GM23338 (cell line): ENCODE measurements around the gene CBLN3. TPM values are rescaled to one million over a fixed set of nuclear protein-coding genes. Genes with fewer than 3 reads are reported as not detected.

Experiments used
- ATAC-seq: fragments of 200-7000 bp; cut with Tn5 transposase; 3 replicates; pipeline ENCODE4 v1.9.1; 2020
- DNase-seq: peaks from one replicate; pipeline ENCODE4 v3.0.0-alpha.2; 2015; ENCODE audit warnings: low spot score
- H2AFZ ChIP-seq: fragments of 200-600 bp; sonication (generic); 2 replicates; pipeline ENCODE4 v1.8.0; 2016; ENCODE audit warnings: antibody characterized with exemption, mild to moderate bottlenecking, moderate library complexity
- H3F3A ChIP-seq: fragments of 200-600 bp; sonication (generic); replicated peaks from 2 replicates; pipeline ENCODE4 v1.8.0; 2017; ENCODE audit warnings: antibody characterized with exemption, mixed run types, low read depth
- H3K27ac ChIP-seq: fragments of 200-600 bp; sonication (generic); 2 replicates; pipeline ENCODE4 v1.6.1; 2016; ENCODE audit warnings: low read depth
- H3K27me3 ChIP-seq: fragments of 200-600 bp; sonication (generic); 2 replicates; pipeline ENCODE4 v1.8.0; 2016; ENCODE audit warnings: mild to moderate bottlenecking, mixed run types, moderate library complexity; ENCODE audit not compliant: insufficient read depth
- H3K36me3 ChIP-seq: fragments of 200-600 bp; sonication (generic); 2 replicates; pipeline ENCODE4 v1.8.0; 2016; ENCODE audit warnings: mild to moderate bottlenecking; ENCODE audit not compliant: insufficient read depth
- H3K4me1 ChIP-seq: fragments of 200-600 bp; sonication (generic); 2 replicates; pipeline ENCODE4 v1.8.0; 2016; ENCODE audit warnings: mild to moderate bottlenecking, moderate library complexity; ENCODE audit not compliant: insufficient read depth
- H3K4me2 ChIP-seq: fragments of 200-600 bp; sonication (generic); 2 replicates; pipeline ENCODE4 v1.7.1; 2017; ENCODE audit warnings: mixed run types
- H3K4me3 ChIP-seq: fragments of 200-600 bp; sonication (generic); 2 replicates; pipeline ENCODE4 v1.6.1; 2016; ENCODE audit warnings: mixed run types
- H3K79me2 ChIP-seq: fragments of 200-600 bp; sonication (generic); replicated peaks from 2 replicates; pipeline ENCODE4 v1.8.0; 2017; ENCODE audit warnings: mild to moderate bottlenecking; ENCODE audit not compliant: insufficient read depth
- H3K9me2 ChIP-seq: fragments of 200-600 bp; sonication (generic); 2 replicates; pipeline ENCODE4 v1.8.0; 2017; ENCODE audit not compliant: insufficient read depth
- H4K20me1 ChIP-seq: fragments of 200-600 bp; sonication (generic); replicated peaks from 2 replicates; pipeline ENCODE4 v1.8.0; 2017; ENCODE audit warnings: mild to moderate bottlenecking; ENCODE audit not compliant: insufficient read depth
- H3K27ac Mint-ChIP-seq: 2 replicates; pipeline ENCODE4 v1.8.0; 2020; ENCODE audit warnings: inconsistent platforms, mild to moderate bottlenecking, moderate library complexity, mixed read lengths
- H3K27me3 Mint-ChIP-seq: 3 replicates; pipeline ENCODE4 v1.8.0; 2022; ENCODE audit warnings: low read depth, mild to moderate bottlenecking, moderate library complexity, mixed read lengths, inconsistent platforms; ENCODE audit not compliant: insufficient read depth, poor library complexity
- H3K36me3 Mint-ChIP-seq: 3 replicates; pipeline ENCODE4 v1.8.0; 2021; ENCODE audit warnings: low read depth, mild to moderate bottlenecking, inconsistent platforms, moderate library complexity, mixed read lengths
- H3K4me1 Mint-ChIP-seq: 3 replicates; pipeline ENCODE4 v1.8.0; 2020; ENCODE audit warnings: mild to moderate bottlenecking, inconsistent platforms, mixed read lengths
- H3K4me3 Mint-ChIP-seq: 3 replicates; pipeline ENCODE4 v1.8.0; 2021; ENCODE audit warnings: moderate library complexity, mild to moderate bottlenecking, inconsistent platforms, mixed read lengths
- H3K9me3 Mint-ChIP-seq: 3 replicates; pipeline ENCODE4 v1.8.0; 2020; ENCODE audit warnings: moderate library complexity, mild to moderate bottlenecking, inconsistent platforms, mixed read lengths
- CREB1 ChIP-seq: fragments of 250-450 bp; sonication (Bioruptor Pico); IDR thresholded peaks from 2 replicates; pipeline ENCODE4 v1.5.0; 2020; ENCODE audit warnings: low read depth, mild to moderate bottlenecking, moderate library complexity
- EZH2 ChIP-seq: fragments of 200-600 bp; sonication (generic); IDR thresholded peaks from one replicate; pipeline ENCODE4 v1.8.0; 2017; ENCODE audit warnings: antibody characterized with exemption, mild to moderate bottlenecking, low read depth; ENCODE audit not compliant: unreplicated experiment
- EZH2phosphoT487 ChIP-seq: fragments of 200-600 bp; sonication (generic); IDR thresholded peaks from one replicate; pipeline ENCODE4 v1.8.1; 2018; ENCODE audit warnings: antibody characterized with exemption; ENCODE audit not compliant: unreplicated experiment
- JUNB ChIP-seq: IDR thresholded peaks from one replicate; pipeline ENCODE4 v1.6.1; 2016; ENCODE audit warnings: antibody characterized with exemption; ENCODE audit not compliant: unreplicated experiment
- NANOG ChIP-seq: IDR thresholded peaks from 2 replicates; pipeline ENCODE4 v1.6.1; 2016; ENCODE audit warnings: antibody characterized with exemption, borderline replicate concordance
- POLR2AphosphoS5 ChIP-seq: IDR thresholded peaks from 2 replicates; pipeline ENCODE4 v1.6.1; 2016; ENCODE audit warnings: antibody characterized with exemption, low read depth
- STAT1 ChIP-seq: IDR thresholded peaks from one replicate; pipeline ENCODE4 v1.6.1; 2016; ENCODE audit warnings: antibody characterized with exemption; ENCODE audit not compliant: unreplicated experiment
- ZNF114 ChIP-seq: fragments of 250-450 bp; sonication (Bioruptor Pico); IDR thresholded peaks from 2 replicates; pipeline ENCODE4 v1.5.0; 2020; ENCODE audit warnings: mild to moderate bottlenecking, moderate library complexity
- ZNF331 ChIP-seq: fragments of 250-450 bp; sonication (Bioruptor Pico); IDR thresholded peaks from 2 replicates; pipeline ENCODE4 v1.5.0; 2020; ENCODE audit warnings: low read depth, mild to moderate bottlenecking, moderate library complexity
- polyA plus RNA-seq: library from polyadenylated mRNA; unstranded; fragments of >200 nt; fragmentation: Nextera tagmentation; extraction: Ambion mirVana; gene quantifications from 2 replicates; pipeline ENCODE4 v1.2.1, GENCODE V29; 2016
- total RNA-seq: library from RNA; depleted of rRNA; stranded (reverse); fragments of >200 nt; shearing (Covaris generic); gene quantifications from 2 replicates; pipeline ENCODE4 v1.2.3, GENCODE V29; 2014
- TF ChIP-seq, protein P1 (sequence below): IDR thresholded peaks from 2 replicates; pipeline ENCODE4 v1.6.1; 2016; ENCODE audit warnings: antibody characterized with exemption
- TF ChIP-seq, protein P2 (sequence below): fragments of 250-450 bp; sonication (Bioruptor Pico); IDR thresholded peaks from 2 replicates; pipeline ENCODE4 v1.5.0; 2020; ENCODE audit warnings: mild to moderate bottlenecking, moderate library complexity
- TF ChIP-seq, protein P3 (sequence below), 2 experiments: fragments of 200-600 bp in 1 of 2; sonication (generic) in 1 of 2; conservative IDR thresholded peaks; 2 replicates each; pipeline versions ENCODE4 v1.5.1 to v1.6.1; 2016 to 2017; ENCODE audit warnings: antibody characterized with exemption in 2 of 2, low read depth in 2 of 2, mild to moderate bottlenecking in 2 of 2, moderate library complexity in 1 of 2
- TF ChIP-seq, protein P4 (sequence below): IDR thresholded peaks from one replicate; pipeline ENCODE4 v1.6.1; 2018; ENCODE audit warnings: antibody characterized with exemption; ENCODE audit not compliant: unreplicated experiment

The CBLN3 gene
- total and polyA plus RNA-seq, 2 experiments from 2014 or later: 0.07 to 0.19 TPM

DNA sequence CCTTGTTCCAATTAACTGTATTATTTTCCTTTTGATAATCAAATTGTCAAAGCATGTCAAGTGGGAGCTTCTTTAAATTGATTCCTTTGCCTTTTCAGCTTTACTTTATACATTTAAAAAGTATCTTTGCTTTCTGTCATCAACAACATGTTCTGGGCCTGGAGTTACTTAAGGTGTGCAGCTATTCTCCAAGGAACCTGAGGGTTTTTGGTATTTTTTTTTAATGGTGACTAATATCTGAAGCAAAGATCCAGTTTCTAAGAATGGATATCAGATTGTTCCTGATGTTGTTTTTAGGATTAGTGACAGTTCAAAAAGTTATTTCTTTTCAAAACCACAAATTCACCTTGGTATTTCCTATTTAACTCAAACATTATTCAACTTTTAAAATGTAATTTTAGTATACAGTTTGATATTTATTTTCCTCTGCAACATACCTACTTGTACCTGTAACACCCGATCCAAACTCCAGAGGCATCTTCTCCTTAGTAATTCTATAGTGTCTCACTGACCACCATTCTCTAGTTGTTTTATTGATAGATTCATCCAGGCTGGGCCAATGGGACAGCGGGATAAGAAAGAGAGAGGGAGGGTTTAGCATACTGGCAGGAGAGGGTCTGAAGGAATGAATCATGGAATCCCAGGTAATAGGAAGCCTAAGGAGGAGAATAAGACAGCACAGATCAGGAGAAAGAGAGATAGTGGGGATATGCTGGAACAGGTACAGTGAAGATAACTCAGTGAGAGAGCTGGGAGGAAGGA lies 3.1 kb downstream of the CBLN3 start:
- peak overlapping the region; percentile 67; the same call in 1 of the 2 replicates for H2AFZ ChIP-seq

More for the DNA sequence above, 3.1 kb downstream of the CBLN3 start:
- H3K27ac Mint-ChIP-seq: no peak overlapping the region
- Histone ChIP-seq H3K4me1 (peaks cover 17% of the 10 kb centered on the region), H3K27me3 (peaks cover 43% of the 10 kb centered on the region), H4K20me1 (no peaks in the 10 kb centered on the region), H3K4me2 (no peak overlapping the region), H3K36me3 (no peaks in the 10 kb centered on the region), H3K27ac (no peak overlapping the region), H3K9me2 (no peaks in the 10 kb centered on the region), H3K4me3 (no peak overlapping the region), H3K79me2 (no peaks in the 10 kb centered on the region), H3F3A (peaks cover 9% of the 10 kb centered on the region)
- ATAC-seq: no peak
- H3K4me1 Mint-ChIP-seq: peaks cover 19% of the 10 kb centered on the region
- peak overlapping the region; percentile 16; the same call in 1 of the 3 replicates for H3K4me3 Mint-ChIP-seq
- TF ChIP-seq, protein P1, sequence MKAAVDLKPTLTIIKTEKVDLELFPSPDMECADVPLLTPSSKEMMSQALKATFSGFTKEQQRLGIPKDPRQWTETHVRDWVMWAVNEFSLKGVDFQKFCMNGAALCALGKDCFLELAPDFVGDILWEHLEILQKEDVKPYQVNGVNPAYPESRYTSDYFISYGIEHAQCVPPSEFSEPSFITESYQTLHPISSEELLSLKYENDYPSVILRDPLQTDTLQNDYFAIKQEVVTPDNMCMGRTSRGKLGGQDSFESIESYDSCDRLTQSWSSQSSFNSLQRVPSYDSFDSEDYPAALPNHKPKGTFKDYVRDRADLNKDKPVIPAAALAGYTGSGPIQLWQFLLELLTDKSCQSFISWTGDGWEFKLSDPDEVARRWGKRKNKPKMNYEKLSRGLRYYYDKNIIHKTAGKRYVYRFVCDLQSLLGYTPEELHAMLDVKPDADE: no peak
- TF ChIP-seq EZH2 (no peak), EZH2phosphoT487 (no peak), JUNB (no peak), ZNF114 (CRISPR knock-in tag) (no peak), ZNF331 (CRISPR knock-in tag) (no peak), POLR2AphosphoS5 (no peak), CREB1 (no peak), NANOG (no peak), STAT1 (no peak)
- TF ChIP-seq, protein P2, sequence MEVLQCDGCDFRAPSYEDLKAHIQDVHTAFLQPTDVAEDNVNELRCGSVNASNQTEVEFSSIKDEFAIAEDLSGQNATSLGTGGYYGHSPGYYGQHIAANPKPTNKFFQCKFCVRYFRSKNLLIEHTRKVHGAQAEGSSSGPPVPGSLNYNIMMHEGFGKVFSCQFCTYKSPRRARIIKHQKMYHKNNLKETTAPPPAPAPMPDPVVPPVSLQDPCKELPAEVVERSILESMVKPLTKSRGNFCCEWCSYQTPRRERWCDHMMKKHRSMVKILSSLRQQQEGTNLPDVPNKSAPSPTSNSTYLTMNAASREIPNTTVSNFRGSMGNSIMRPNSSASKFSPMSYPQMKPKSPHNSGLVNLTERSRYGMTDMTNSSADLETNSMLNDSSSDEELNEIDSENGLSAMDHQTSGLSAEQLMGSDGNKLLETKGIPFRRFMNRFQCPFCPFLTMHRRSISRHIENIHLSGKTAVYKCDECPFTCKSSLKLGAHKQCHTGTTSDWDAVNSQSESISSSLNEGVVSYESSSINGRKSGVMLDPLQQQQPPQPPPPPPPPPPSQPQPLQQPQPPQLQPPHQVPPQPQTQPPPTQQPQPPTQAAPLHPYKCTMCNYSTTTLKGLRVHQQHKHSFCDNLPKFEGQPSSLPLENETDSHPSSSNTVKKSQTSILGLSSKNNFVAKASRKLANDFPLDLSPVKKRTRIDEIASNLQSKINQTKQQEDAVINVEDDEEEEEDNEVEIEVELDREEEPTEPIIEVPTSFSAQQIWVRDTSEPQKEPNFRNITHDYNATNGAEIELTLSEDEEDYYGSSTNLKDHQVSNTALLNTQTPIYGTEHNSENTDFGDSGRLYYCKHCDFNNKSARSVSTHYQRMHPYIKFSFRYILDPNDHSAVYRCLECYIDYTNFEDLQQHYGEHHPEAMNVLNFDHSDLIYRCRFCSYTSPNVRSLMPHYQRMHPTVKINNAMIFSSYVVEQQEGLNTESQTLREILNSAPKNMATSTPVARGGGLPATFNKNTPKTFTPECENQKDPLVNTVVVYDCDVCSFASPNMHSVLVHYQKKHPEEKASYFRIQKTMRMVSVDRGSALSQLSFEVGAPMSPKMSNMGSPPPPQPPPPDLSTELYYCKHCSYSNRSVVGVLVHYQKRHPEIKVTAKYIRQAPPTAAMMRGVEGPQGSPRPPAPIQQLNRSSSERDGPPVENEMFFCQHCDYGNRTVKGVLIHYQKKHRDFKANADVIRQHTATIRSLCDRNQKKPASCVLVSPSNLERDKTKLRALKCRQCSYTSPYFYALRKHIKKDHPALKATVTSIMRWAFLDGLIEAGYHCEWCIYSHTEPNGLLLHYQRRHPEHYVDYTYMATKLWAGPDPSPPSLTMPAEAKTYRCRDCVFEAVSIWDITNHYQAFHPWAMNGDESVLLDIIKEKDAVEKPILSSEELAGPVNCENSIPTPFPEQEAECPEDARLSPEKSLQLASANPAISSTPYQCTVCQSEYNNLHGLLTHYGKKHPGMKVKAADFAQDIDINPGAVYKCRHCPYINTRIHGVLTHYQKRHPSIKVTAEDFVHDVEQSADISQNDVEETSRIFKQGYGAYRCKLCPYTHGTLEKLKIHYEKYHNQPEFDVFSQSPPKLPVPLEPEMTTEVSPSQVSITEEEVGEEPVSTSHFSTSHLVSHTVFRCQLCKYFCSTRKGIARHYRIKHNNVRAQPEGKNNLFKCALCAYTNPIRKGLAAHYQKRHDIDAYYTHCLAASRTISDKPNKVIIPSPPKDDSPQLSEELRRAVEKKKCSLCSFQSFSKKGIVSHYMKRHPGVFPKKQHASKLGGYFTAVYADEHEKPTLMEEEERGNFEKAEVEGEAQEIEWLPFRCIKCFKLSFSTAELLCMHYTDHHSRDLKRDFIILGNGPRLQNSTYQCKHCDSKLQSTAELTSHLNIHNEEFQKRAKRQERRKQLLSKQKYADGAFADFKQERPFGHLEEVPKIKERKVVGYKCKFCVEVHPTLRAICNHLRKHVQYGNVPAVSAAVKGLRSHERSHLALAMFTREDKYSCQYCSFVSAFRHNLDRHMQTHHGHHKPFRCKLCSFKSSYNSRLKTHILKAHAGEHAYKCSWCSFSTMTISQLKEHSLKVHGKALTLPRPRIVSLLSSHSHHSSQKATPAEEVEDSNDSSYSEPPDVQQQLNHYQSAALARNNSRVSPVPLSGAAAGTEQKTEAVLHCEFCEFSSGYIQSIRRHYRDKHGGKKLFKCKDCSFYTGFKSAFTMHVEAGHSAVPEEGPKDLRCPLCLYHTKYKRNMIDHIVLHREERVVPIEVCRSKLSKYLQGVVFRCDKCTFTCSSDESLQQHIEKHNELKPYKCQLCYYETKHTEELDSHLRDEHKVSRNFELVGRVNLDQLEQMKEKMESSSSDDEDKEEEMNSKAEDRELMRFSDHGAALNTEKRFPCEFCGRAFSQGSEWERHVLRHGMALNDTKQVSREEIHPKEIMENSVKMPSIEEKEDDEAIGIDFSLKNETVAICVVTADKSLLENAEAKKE (CRISPR knock-in tag): no peak
- TF ChIP-seq, protein P3, sequence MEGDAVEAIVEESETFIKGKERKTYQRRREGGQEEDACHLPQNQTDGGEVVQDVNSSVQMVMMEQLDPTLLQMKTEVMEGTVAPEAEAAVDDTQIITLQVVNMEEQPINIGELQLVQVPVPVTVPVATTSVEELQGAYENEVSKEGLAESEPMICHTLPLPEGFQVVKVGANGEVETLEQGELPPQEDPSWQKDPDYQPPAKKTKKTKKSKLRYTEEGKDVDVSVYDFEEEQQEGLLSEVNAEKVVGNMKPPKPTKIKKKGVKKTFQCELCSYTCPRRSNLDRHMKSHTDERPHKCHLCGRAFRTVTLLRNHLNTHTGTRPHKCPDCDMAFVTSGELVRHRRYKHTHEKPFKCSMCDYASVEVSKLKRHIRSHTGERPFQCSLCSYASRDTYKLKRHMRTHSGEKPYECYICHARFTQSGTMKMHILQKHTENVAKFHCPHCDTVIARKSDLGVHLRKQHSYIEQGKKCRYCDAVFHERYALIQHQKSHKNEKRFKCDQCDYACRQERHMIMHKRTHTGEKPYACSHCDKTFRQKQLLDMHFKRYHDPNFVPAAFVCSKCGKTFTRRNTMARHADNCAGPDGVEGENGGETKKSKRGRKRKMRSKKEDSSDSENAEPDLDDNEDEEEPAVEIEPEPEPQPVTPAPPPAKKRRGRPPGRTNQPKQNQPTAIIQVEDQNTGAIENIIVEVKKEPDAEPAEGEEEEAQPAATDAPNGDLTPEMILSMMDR (conservative IDR thresholded peaks at IDR 0.05; ENCODE audit: low read depth in 2 of 2): no peak
- TF ChIP-seq, protein P4, sequence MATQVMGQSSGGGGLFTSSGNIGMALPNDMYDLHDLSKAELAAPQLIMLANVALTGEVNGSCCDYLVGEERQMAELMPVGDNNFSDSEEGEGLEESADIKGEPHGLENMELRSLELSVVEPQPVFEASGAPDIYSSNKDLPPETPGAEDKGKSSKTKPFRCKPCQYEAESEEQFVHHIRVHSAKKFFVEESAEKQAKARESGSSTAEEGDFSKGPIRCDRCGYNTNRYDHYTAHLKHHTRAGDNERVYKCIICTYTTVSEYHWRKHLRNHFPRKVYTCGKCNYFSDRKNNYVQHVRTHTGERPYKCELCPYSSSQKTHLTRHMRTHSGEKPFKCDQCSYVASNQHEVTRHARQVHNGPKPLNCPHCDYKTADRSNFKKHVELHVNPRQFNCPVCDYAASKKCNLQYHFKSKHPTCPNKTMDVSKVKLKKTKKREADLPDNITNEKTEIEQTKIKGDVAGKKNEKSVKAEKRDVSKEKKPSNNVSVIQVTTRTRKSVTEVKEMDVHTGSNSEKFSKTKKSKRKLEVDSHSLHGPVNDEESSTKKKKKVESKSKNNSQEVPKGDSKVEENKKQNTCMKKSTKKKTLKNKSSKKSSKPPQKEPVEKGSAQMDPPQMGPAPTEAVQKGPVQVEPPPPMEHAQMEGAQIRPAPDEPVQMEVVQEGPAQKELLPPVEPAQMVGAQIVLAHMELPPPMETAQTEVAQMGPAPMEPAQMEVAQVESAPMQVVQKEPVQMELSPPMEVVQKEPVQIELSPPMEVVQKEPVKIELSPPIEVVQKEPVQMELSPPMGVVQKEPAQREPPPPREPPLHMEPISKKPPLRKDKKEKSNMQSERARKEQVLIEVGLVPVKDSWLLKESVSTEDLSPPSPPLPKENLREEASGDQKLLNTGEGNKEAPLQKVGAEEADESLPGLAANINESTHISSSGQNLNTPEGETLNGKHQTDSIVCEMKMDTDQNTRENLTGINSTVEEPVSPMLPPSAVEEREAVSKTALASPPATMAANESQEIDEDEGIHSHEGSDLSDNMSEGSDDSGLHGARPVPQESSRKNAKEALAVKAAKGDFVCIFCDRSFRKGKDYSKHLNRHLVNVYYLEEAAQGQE: no peak
- peaks cover 17% of the 10 kb centered on the region for H3K27me3 Mint-ChIP-seq
- H3K36me3 Mint-ChIP-seq: no peaks in the 10 kb centered on the region; the same call in 2 of the 3 replicates
- H3K9me3 Mint-ChIP-seq: no peaks in the 10 kb centered on the region
- DNase-seq: peak; percentile 22
